ENCODE data around the gene GABRR2.

GABRR2 gene

GRCh38 chr6:89260832-89261231 lies 54.3 kb downstream of the GABRR2 start:
- no peak overlapping the region for H3K27ac ChIP-seq
- no peak for TF ChIP-seq CTCF (conservative IDR thresholded peaks at IDR 0.05; ENCODE audit: low read depth)
- ChIA-PET CTCF (no interaction called here), POLR2A (ENCODE audit: low non-redundant PET) (no interaction called here)
- no peak for DNase-seq (ENCODE audit: low spot score)

- no peak for TF ChIP-seq CTCF (conservative IDR thresholded peaks at IDR 0.05; ENCODE audit: low read depth)
- ChIA-PET CTCF (no interaction called here), POLR2A (ENCODE audit: low non-redundant PET) (no interaction called here)
- H3K27ac ChIP-seq = no peak overlapping the region
- no peak for DNase-seq (ENCODE audit: low spot score)
Measured at GRCh38 chr6:89260310-89260709, 54.8 kb downstream of the GABRR2 start.

- no peak for TF ChIP-seq CTCF (conservative IDR thresholded peaks at IDR 0.05; ENCODE audit: low read depth)
- POLR2A ChIA-PET (ENCODE audit: low non-redundant PET) = no interaction called here
- no peak for DNase-seq (ENCODE audit: low spot score)
- CTCF ChIA-PET = no interaction called here
- no peak overlapping the region for H3K27ac ChIP-seq
Measured at GRCh38 chr6:89258912-89259311, 56.2 kb downstream of the GABRR2 start.

GRCh38 chr6:89257781-89258180 lies 57.3 kb downstream of the GABRR2 start:
- H3K27ac ChIP-seq = no peak overlapping the region
- DNase-seq (ENCODE audit: low spot score) = no peak
- CTCF ChIA-PET = no interaction called here
- no peak for TF ChIP-seq CTCF (conservative IDR thresholded peaks at IDR 0.05; ENCODE audit: low read depth)
- POLR2A ChIA-PET (ENCODE audit: low non-redundant PET) = no interaction called here

- no peak overlapping the region for H3K27ac ChIP-seq
- CTCF ChIA-PET = interaction anchor here (0.7 kb wide), 1 partner anchor 52 kb away, joined by 3 read pairs; no protein-coding TSS in a partner anchor
- TF ChIP-seq CTCF (conservative IDR thresholded peaks at IDR 0.05; ENCODE audit: low read depth) = no peak
- no peak for DNase-seq (ENCODE audit: low spot score)
- POLR2A ChIA-PET (ENCODE audit: low non-redundant PET) = no interaction called here
Measured at GRCh38 chr6:89257346-89257745, 57.8 kb downstream of the GABRR2 start.

- no peak overlapping the region for H3K27ac ChIP-seq
- POLR2A ChIA-PET (ENCODE audit: low non-redundant PET) = no interaction called here
- no peak for TF ChIP-seq CTCF (conservative IDR thresholded peaks at IDR 0.05; ENCODE audit: low read depth)
- no peak for DNase-seq (ENCODE audit: low spot score)
- CTCF ChIA-PET = interaction anchor here (0.9 kb wide), 1 partner anchor 272 kb away, joined by 3 read pairs; no protein-coding TSS in a partner anchor
Measured at GRCh38 chr6:89255417-89255816, 59.7 kb downstream of the GABRR2 start.

GRCh38 chr6:89254569-89254968 lies 60.5 kb downstream of the GABRR2 start:
- POLR2A ChIA-PET (ENCODE audit: low non-redundant PET) = no interaction called here
- no peak overlapping the region for H3K27ac ChIP-seq
- CTCF ChIA-PET = no interaction called here
- no peak for TF ChIP-seq CTCF (conservative IDR thresholded peaks at IDR 0.05; ENCODE audit: low read depth)
- no peak for DNase-seq (ENCODE audit: low spot score)

All from RWPE1 (cell line).